ENCODE measurements around the gene NCOA7. TPM values are rescaled to one million over a fixed set of nuclear protein-coding genes. Genes with fewer than 3 reads are reported as not detected.

NCOA7 gene
- total and polyA plus RNA-seq, 10 of the 15 experiments (the other 5 are each of a cell fraction or from before 2014, with no cell fraction given): 18.9 to 50.3 (median 34.2) TPM

DNA sequence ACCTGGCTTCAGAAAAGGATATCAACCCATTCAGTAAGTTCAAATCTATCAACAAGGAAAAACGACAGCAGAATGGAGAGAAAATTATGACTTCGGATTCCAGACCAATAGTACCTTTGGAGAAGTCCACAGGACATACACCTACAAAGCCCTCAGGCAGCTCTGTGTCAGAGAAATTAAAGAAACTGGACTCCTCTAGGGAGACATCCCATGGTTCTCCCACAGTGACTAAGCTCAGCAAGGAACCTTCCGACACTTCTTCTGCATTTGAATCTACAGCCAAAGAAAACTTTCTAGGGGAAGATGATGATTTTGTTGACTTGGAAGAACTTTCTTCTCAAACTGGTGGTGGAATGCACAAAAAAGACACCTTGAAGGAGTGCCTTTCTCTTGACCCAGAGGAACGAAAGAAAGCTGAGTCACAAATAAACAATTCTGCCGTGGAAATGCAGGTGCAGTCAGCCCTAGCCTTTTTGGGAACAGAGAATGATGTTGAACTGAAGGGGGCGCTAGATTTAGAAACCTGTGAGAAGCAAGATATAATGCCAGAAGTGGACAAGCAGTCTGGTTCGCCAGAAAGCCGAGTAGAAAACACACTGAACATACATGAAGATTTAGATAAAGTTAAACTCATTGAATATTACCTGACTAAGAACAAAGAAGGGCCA lies 98.4 kb downstream of the NCOA7 start:
- ChIA-PET CTCF (interaction anchor here (0.9 to 5.3 kb wide), 19 partner anchors 9 to 108 kb away, joined by 3 to 42 read pairs (median 6); partner anchors contain the start of genes HINT3 and NCOA7), POLR2A (no interaction called here), RAD21 (ENCODE audit: unreplicated experiment) (interaction anchor here (1.0 to 3.4 kb wide), 8 partner anchors 29 to 108 kb away, joined by 3 to 13 read pairs (median 5); partner anchors contain the start of gene HINT3), SMC1A (ENCODE audit: uncharacterized antibody, unreplicated experiment) (interaction anchor here (0.8 to 5.5 kb wide), 12 partner anchors 9 to 108 kb away, joined by 3 to 26 read pairs (median 6); partner anchors contain the start of genes HINT3 and NCOA7)
- Histone ChIP-seq H3K9ac (ENCODE audit: control insufficient read depth, insufficient read depth, low read length) (no peak overlapping the region), H3K27ac (ENCODE audit: control insufficient read depth, insufficient read depth) (no peak overlapping the region), H3K4me1 (ENCODE audit: control insufficient read depth, insufficient read depth, low read length) (no peaks in the 10 kb centered on the region), H3K36me3 (ENCODE audit: control insufficient read depth in 2 of 2, insufficient read depth in 2 of 2, low read length in 1 of 2) (peaks cover 1 to 10% of the 10 kb centered on the region in 2 experiments; a peak in 3 of 4 replicates), H3K4me2 (ENCODE audit: control insufficient read depth, insufficient read depth) (no peak overlapping the region), H3K4me3 (no peak overlapping the region), H4K20me1 (ENCODE audit: control insufficient read depth, insufficient read depth) (no peaks in the 10 kb centered on the region), H3K27me3 (replicated peaks in 1 of 2; ENCODE audit: control insufficient read depth in 2 of 2, insufficient read depth in 2 of 2, low read length in 1 of 2) (no peaks in the 10 kb centered on the region), H3K79me2 (ENCODE audit: control insufficient read depth, insufficient read depth, low read length) (no peaks in the 10 kb centered on the region), H3K9me3 (replicated peaks; ENCODE audit: control insufficient read depth, insufficient read depth, low read length) (no peaks in the 10 kb centered on the region), H2AFZ (ENCODE audit: control insufficient read depth, low read depth, low read length) (no peak overlapping the region)
- ATAC-seq (peak; percentile 66), DNase-seq (ENCODE audit: low read depth, low spot score) (no peak), FAIRE-seq (no peak)
- 70% methylated on average over 8 of the region's 8 CpGs for WGBS (ENCODE audit: insufficient coverage, insufficient replicate concordance, low lambda C conversion rate, missing lambda C conversion rate)
- in situ Hi-C loops (cut with MboI) (no loop called here), intact Hi-C loops (cut with micrococcal nuclease; ENCODE audit: unreplicated experiment) (loop anchor here (1.0 kb wide), 1 partner anchor 67 kb away; the partner anchor contains the start of gene HINT3)
- TF ChIP-seq SIX5 (IDR thresholded peaks at IDR 0.05; ENCODE audit: low read depth, low read length, severe bottlenecking) (no peak), RAD21 (IDR thresholded peaks at IDR 0.05; ENCODE audit: insufficient read depth, low read depth, low read length) (peak; percentile 51), SMC3 (IDR thresholded peaks at IDR 0.05; ENCODE audit: borderline replicate concordance, low read length) (peak; percentile 53; the same call in 1 of the 2 replicates)
- TF ChIP-seq, protein P1, sequence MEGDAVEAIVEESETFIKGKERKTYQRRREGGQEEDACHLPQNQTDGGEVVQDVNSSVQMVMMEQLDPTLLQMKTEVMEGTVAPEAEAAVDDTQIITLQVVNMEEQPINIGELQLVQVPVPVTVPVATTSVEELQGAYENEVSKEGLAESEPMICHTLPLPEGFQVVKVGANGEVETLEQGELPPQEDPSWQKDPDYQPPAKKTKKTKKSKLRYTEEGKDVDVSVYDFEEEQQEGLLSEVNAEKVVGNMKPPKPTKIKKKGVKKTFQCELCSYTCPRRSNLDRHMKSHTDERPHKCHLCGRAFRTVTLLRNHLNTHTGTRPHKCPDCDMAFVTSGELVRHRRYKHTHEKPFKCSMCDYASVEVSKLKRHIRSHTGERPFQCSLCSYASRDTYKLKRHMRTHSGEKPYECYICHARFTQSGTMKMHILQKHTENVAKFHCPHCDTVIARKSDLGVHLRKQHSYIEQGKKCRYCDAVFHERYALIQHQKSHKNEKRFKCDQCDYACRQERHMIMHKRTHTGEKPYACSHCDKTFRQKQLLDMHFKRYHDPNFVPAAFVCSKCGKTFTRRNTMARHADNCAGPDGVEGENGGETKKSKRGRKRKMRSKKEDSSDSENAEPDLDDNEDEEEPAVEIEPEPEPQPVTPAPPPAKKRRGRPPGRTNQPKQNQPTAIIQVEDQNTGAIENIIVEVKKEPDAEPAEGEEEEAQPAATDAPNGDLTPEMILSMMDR (IDR thresholded peaks at IDR 0.05 in 2 of 3, conservative IDR thresholded peaks at IDR 0.05 in 1 of 3; ENCODE audit: control insufficient read depth in 2 of 3, extremely low read depth in 1 of 3, insufficient read depth in 1 of 3, low read depth in 3 of 3, low read length in 3 of 3): peak; percentile 46 to 52 (median 50)
- TF ChIP-seq, protein P2, sequence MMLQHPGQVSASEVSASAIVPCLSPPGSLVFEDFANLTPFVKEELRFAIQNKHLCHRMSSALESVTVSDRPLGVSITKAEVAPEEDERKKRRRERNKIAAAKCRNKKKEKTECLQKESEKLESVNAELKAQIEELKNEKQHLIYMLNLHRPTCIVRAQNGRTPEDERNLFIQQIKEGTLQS (IDR thresholded peaks at IDR 0.05; ENCODE audit: borderline replicate concordance, extremely low read depth, low read depth, low read length): no peak
- BruUV-seq (replicated peaks): TSS peak; percentile 18

Measured in GM12878 (cell line).